OCI-LY1 (cell line): ENCODE results near the gene MAPKBP1.

ENCODE experiments used
- CTCF ChIP-seq: fragments of 200-600 bp; sonication (generic), shearing (Covaris generic); IDR thresholded peaks from 2 replicates; pipeline ENCODE4 v1.5.1; 2017; ENCODE audit warnings: mild to moderate bottlenecking, antibody characterized with exemption, low read length, moderate library complexity, mixed read lengths
- EZH2 ChIP-seq: fragments of 200-600 bp; sonication (generic), shearing (Covaris generic); IDR thresholded peaks from 2 replicates; pipeline ENCODE4 v1.8.0; 2017; ENCODE audit warnings: borderline replicate concordance, mixed run types, mild to moderate bottlenecking, antibody characterized with exemption, low read length, moderate library complexity, mixed read lengths

- no peak for TF ChIP-seq CTCF
- TF ChIP-seq EZH2: no peak
Measured at GRCh38 chr15:41790756-41791546, 16.7 kb downstream of the MAPKBP1 start.
